ENCODE data around the gene LRRC15. TPM values are rescaled to one million over a fixed set of nuclear protein-coding genes. Genes with fewer than 3 reads are reported as not detected.

Gene LRRC15
- polyA plus RNA-seq, 4 donors: 0.04 to 0.11 TPM; not detected in 2

DNA sequence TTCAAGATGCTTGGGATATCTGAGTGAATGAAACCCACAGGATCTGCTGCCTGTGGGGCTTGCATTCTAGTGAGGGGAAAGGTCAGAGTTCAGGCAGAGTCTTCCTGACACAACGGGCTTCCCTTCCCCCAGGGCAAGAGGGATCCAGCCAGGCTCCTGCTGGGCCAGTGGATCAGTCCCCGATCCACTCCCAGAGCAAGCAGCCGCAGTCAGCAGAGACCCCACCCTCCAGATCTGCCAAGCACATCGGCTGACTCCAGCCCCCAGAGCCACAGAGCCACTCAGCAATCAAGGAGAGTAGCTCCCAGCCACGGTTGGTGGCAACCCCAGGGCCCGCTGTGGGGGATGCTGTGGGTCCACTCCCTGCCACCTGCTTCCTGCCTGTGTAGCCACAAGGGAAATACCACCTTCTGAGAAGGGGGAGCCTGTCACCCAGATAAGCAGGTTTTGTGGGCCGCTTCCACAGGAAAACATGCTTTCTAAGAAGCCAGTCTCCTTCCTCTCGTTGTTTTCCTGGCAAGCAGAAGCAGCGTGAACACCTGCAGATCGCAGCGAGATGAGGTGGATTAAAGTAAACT lies 63.3 kb downstream of the LRRC15 start:
- DNase-seq (ENCODE audit: low read depth in 4 of 4, low spot score in 2 of 4): no peak

DNA sequence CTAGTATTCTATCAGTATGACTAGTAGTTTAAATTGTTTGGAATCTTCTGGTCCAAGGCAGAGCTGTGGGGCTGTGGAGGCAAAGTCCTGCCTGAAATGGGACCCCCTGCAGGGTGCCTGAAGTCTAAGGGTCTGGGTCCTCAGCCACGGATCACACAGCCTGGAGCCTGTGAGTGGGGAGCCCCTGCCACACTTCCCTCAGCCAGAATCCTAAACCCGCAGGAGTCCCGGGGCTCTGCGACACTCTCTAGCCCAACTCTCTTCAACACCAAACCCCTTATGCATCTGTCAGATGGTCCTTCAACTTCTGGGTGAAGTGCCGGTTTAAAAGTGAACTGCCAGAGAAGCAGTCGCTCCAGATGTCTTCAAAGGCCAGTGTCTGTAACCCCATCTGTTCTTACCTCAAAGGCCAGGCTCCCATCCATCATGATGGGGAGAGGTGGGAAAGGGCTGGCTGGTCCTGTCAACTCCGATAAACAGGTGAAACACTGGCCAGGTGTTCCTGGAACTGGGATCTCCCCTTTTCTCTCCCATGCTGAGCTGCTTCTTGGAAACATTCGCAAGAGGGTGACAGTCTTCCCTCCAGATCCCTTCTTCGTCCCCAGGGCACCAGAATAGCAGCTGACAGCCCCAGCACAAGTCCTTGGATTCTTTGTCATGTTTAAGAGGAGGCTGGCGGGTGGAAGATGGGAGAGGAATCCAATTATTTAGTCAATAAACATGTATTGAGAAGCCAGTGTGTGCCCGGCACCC lies 64.0 kb downstream of the LRRC15 start:
- no peak for DNase-seq (ENCODE audit: low read depth in 4 of 4, low spot score in 2 of 4)

Other genes with a start within 250 kb of the LRRC15 start
- 100 to 1,000 TPM in 1 of 4 donors, 10 to 100 TPM in 3; 78.8 to 103 (median 94.1) TPM for gene HES1, start 233.6 kb downstream of the LRRC15 start, polyA plus RNA-seq (ENCODE audit: insufficient read length in 4 of 4)
- under 1 TPM; 0.19 to 0.88 (median 0.67) TPM for gene CPN2, start 18.4 kb downstream of the LRRC15 start, polyA plus RNA-seq (ENCODE audit: insufficient read length in 4 of 4)
- gene GP5, start 29.5 kb upstream of the LRRC15 start, polyA plus RNA-seq (ENCODE audit: insufficient read length in 4 of 4): under 1 TPM; 0.56 to 0.71 (median 0.61) TPM
- gene ATP13A3, start 117.3 kb upstream of the LRRC15 start, polyA plus RNA-seq (ENCODE audit: insufficient read length in 4 of 4): 100 to 1,000 TPM in 1 of 4 donors, 10 to 100 TPM in 3; 84.8 to 124 (median 91.5) TPM

Data from left renal cortex interstitium (tissue), 4 donors.